ENCODE data around the gene TRIB2. TPM values are rescaled to one million over a fixed set of nuclear protein-coding genes. Genes with fewer than 3 reads are reported as not detected.

TRIB2 gene
- polyA plus RNA-seq, 1 of the 3 experiments (the other 2 are of a cell fraction), result 27.5 TPM

GRCh38 chr2:12725233-12726187 lies 8.8 kb downstream of the TRIB2 start:
- H3K4me1 ChIP-seq (ENCODE audit: control insufficient read depth in 1 of 2, insufficient read depth in 2 of 2, low read depth in 1 of 2, low read length in 1 of 2), result peaks cover 25 to 39% of the 10 kb centered on the region in 2 experiments; a peak in 3 of 4 replicates
- TF ChIP-seq FOSL2 (IDR thresholded peaks at IDR 0.05; ENCODE audit: borderline replicate concordance, low read depth), result no peak
- no peak for TF ChIP-seq RCOR1 (IDR thresholded peaks at IDR 0.05; ENCODE audit: low read length)
- TF ChIP-seq YY1 (IDR thresholded peaks at IDR 0.05; ENCODE audit: low read depth), result no peak
- no peak for TF ChIP-seq GABPA (IDR thresholded peaks at IDR 0.05; ENCODE audit: low read depth)
- TF ChIP-seq USF1 (IDR thresholded peaks at IDR 0.05; ENCODE audit: borderline replicate concordance, low read depth), result no peak
- TF ChIP-seq FOXM1 (IDR thresholded peaks at IDR 0.05; ENCODE audit: low read depth), result no peak
- TF ChIP-seq EZH2phosphoT487 (IDR thresholded peaks at IDR 0.05; ENCODE audit: borderline replicate concordance, low read depth), result no peak
- TF ChIP-seq CHD2 (IDR thresholded peaks at IDR 0.05; ENCODE audit: low read length, partially characterized antibody), result no peak
- no peak for TF ChIP-seq RXRA (IDR thresholded peaks at IDR 0.05; ENCODE audit: borderline replicate concordance, low read depth)
- TF ChIP-seq NFIC (IDR thresholded peaks at IDR 0.05; ENCODE audit: borderline replicate concordance), result no peak
- no peak overlapping the region for H3K4me3 ChIP-seq (ENCODE audit: low read depth in 2 of 2, low read length in 1 of 2)
- H3K4me2 ChIP-seq, result no peak overlapping the region
- ChIA-PET POLR2A (interaction anchor here (1.1 kb wide), 1 partner anchor 8 kb away, joined by 3 read pairs; the partner anchor contains the start of gene TRIB2), CTCF (interaction anchor here (0.8 to 2.0 kb wide), 5 partner anchors 8 to 900 kb away, joined by 4 to 8 read pairs (median 5); partner anchors contain the start of gene TRIB2)
- H4K20me1 ChIP-seq (ENCODE audit: insufficient read depth), result peaks cover 100% of the 10 kb centered on the region
- no peaks in the 10 kb centered on the region for H3K9me2 ChIP-seq
- peaks cover 3% of the 10 kb centered on the region for H3F3A ChIP-seq (replicated peaks; ENCODE audit: insufficient read depth)
- peaks cover 67 to 85% of the 10 kb centered on the region in 2 experiments for H3K36me3 ChIP-seq (replicated peaks in 1 of 2; ENCODE audit: control insufficient read depth in 1 of 2, insufficient read depth in 2 of 2, low read length in 1 of 2)
- WGBS (ENCODE audit: low lambda C conversion rate), result 89% methylated on average over 12 of the region's 12 CpGs
- no peak overlapping the region for H3K9ac ChIP-seq
- DNase-seq, result no peak
- no peaks in the 10 kb centered on the region for H3K27me3 ChIP-seq (ENCODE audit: insufficient read depth)
- peaks cover 100% of the 10 kb centered on the region for H3K79me2 ChIP-seq (ENCODE audit: insufficient read depth)
- no peaks in the 10 kb centered on the region for H3K9me3 ChIP-seq
- no peak overlapping the region for H3K27ac ChIP-seq (ENCODE audit: low read depth in 2 of 2, low read length in 1 of 2)
- no peak overlapping the region for H2AFZ ChIP-seq (ENCODE audit: low read depth)

GRCh38 chr2:12726271-12726670 lies 9.5 kb downstream of the TRIB2 start:
- Histone ChIP-seq H3K9me3 (no peaks in the 10 kb centered on the region), H3K4me2 (no peak overlapping the region), H4K20me1 (ENCODE audit: insufficient read depth) (peaks cover 100% of the 10 kb centered on the region), H2AFZ (ENCODE audit: low read depth) (no peak overlapping the region), H3K4me1 (ENCODE audit: control insufficient read depth in 1 of 2, insufficient read depth in 2 of 2, low read depth in 1 of 2, low read length in 1 of 2) (peaks cover 20 to 32% of the 10 kb centered on the region in 2 experiments; a peak in 3 of 4 replicates), H3K27me3 (ENCODE audit: insufficient read depth) (no peaks in the 10 kb centered on the region), H3K79me2 (ENCODE audit: insufficient read depth) (peaks cover 100% of the 10 kb centered on the region), H3K9ac (no peak overlapping the region), H3K9me2 (no peaks in the 10 kb centered on the region), H3K27ac (ENCODE audit: low read depth in 2 of 2, low read length in 1 of 2) (no peak overlapping the region), H3F3A (replicated peaks; ENCODE audit: insufficient read depth) (no peaks in the 10 kb centered on the region), H3K36me3 (replicated peaks in 1 of 2; ENCODE audit: control insufficient read depth in 1 of 2, insufficient read depth in 2 of 2, low read length in 1 of 2) (peaks cover 75 to 83% of the 10 kb centered on the region in 2 experiments), H3K4me3 (ENCODE audit: low read depth in 2 of 2, low read length in 1 of 2) (no peak overlapping the region)
- TF ChIP-seq FOXM1 (IDR thresholded peaks at IDR 0.05; ENCODE audit: low read depth) (no peak), YY1 (IDR thresholded peaks at IDR 0.05; ENCODE audit: low read depth) (no peak), FOSL2 (IDR thresholded peaks at IDR 0.05; ENCODE audit: borderline replicate concordance, low read depth) (no peak), POLR2AphosphoS5 (IDR thresholded peaks at IDR 0.05; ENCODE audit: low read depth, low read length) (no peak), TEAD4 (IDR thresholded peaks at IDR 0.05; ENCODE audit: borderline replicate concordance, insufficient read depth) (no peak), FOXJ3 (CRISPR knock-in tag; IDR thresholded peaks at IDR 0.05) (no peak), USF1 (IDR thresholded peaks at IDR 0.05; ENCODE audit: borderline replicate concordance, low read depth) (no peak), ZBTB33 (IDR thresholded peaks at IDR 0.05; ENCODE audit: borderline replicate concordance, low read depth) (no peak), SMC3 (IDR thresholded peaks at IDR 0.05; ENCODE audit: low read depth, low read length) (no peak), RCOR1 (IDR thresholded peaks at IDR 0.05; ENCODE audit: low read length) (no peak), USF2 (IDR thresholded peaks at IDR 0.05; ENCODE audit: borderline replicate concordance, low read depth, low read length) (no peak), ELF1 (IDR thresholded peaks at IDR 0.05) (no peak), GATA2 (CRISPR knock-in tag; IDR thresholded peaks at IDR 0.05) (no peak), RXRA (IDR thresholded peaks at IDR 0.05; ENCODE audit: borderline replicate concordance, low read depth) (no peak), MAX (IDR thresholded peaks at IDR 0.05; ENCODE audit: low read depth) (no peak)
- ChIA-PET POLR2A (interaction anchor here (1.1 kb wide), 1 partner anchor 9 kb away, joined by 3 read pairs; the partner anchor contains the start of gene TRIB2), CTCF (interaction anchor here (0.8 to 2.0 kb wide), 4 partner anchors 9 to 901 kb away, joined by 4 to 8 read pairs (median 6); partner anchors contain the start of gene TRIB2)
- 90% methylated on average over 2 of the region's 2 CpGs for WGBS (ENCODE audit: low lambda C conversion rate)
- no peak for DNase-seq
